ENCODE data around the gene SULT1C4.

- TF ChIP-seq POLR2A (IDR thresholded peaks at IDR 0.05; ENCODE audit: control extremely low read depth in 1 of 2, low read depth in 2 of 2, low read length in 2 of 2): no peak
- no peak for TF ChIP-seq EZH2 (IDR thresholded peaks at IDR 0.05; ENCODE audit: low read depth, low read length, severe bottlenecking)
- TF ChIP-seq CTCF (IDR thresholded peaks at IDR 0.05; ENCODE audit: control extremely low read depth in 1 of 3, insufficient read depth in 1 of 3, low read depth in 1 of 3, low read length in 3 of 3): no peak
- TF ChIP-seq SIX5 (IDR thresholded peaks at IDR 0.05; ENCODE audit: low read depth, low read length): no peak
- TF ChIP-seq TBP (IDR thresholded peaks at IDR 0.05; ENCODE audit: low read depth, low read length): no peak
- TF ChIP-seq MAX (IDR thresholded peaks at IDR 0.05): no peak
- no peak for TF ChIP-seq SP1 (IDR thresholded peaks at IDR 0.05; ENCODE audit: low read depth, low read length)
- no peak for TF ChIP-seq POLR2AphosphoS5 (IDR thresholded peaks at IDR 0.05; ENCODE audit: low read depth, low read length)
- TF ChIP-seq CREB1 (IDR thresholded peaks at IDR 0.05): no peak
- TF ChIP-seq KDM1A (IDR thresholded peaks at IDR 0.05; ENCODE audit: borderline replicate concordance, low read length): no peak
- no peak for TF ChIP-seq PHF8 (conservative IDR thresholded peaks at IDR 0.05; ENCODE audit: low read depth, low read length)
Measured at GRCh38 chr2:108392029-108392428, 14.3 kb downstream of the SULT1C4 start.

Data from H1 (cell line).